Measurements from ENCODE around the gene ATP10A.

ATP10A gene

GRCh38 chr15:25787381-25787780 lies 75.7 kb downstream of the ATP10A start:
- Histone ChIP-seq H3K27ac (no peak overlapping the region), H3K36me3 (ENCODE audit: control insufficient read depth, insufficient read depth, low read length) (no peaks in the 10 kb centered on the region), H3K79me2 (peaks cover 3% of the 10 kb centered on the region), H3K9me3 (ENCODE audit: control insufficient read depth, low read length) (no peaks in the 10 kb centered on the region), H3K27me3 (ENCODE audit: control insufficient read depth, insufficient read depth, low read length) (no peaks in the 10 kb centered on the region), H3K4me2 (ENCODE audit: low read length) (no peak overlapping the region), H3K4me1 (no peaks in the 10 kb centered on the region), H3K4me3 (ENCODE audit: low read depth, low read length) (no peak overlapping the region), H3K9ac (no peak overlapping the region), H2AFZ (no peak overlapping the region)
- no peak for TF ChIP-seq CTCF (IDR thresholded peaks at IDR 0.05)

GRCh38 chr15:25786040-25786439 lies 77.1 kb downstream of the ATP10A start:
- H3K4me1 ChIP-seq: no peaks in the 10 kb centered on the region
- H3K9ac ChIP-seq: no peak overlapping the region
- H3K4me2 ChIP-seq (ENCODE audit: low read length): no peak overlapping the region
- no peaks in the 10 kb centered on the region for H3K9me3 ChIP-seq (ENCODE audit: control insufficient read depth, low read length)
- no peaks in the 10 kb centered on the region for H3K36me3 ChIP-seq (ENCODE audit: control insufficient read depth, insufficient read depth, low read length)
- H3K79me2 ChIP-seq: peaks cover 3% of the 10 kb centered on the region
- no peak overlapping the region for H2AFZ ChIP-seq
- TF ChIP-seq CTCF (IDR thresholded peaks at IDR 0.05): no peak
- H3K4me3 ChIP-seq (ENCODE audit: low read depth, low read length): no peak overlapping the region
- H3K27me3 ChIP-seq (ENCODE audit: control insufficient read depth, insufficient read depth, low read length): no peaks in the 10 kb centered on the region
- no peak overlapping the region for H3K27ac ChIP-seq

DNA sequence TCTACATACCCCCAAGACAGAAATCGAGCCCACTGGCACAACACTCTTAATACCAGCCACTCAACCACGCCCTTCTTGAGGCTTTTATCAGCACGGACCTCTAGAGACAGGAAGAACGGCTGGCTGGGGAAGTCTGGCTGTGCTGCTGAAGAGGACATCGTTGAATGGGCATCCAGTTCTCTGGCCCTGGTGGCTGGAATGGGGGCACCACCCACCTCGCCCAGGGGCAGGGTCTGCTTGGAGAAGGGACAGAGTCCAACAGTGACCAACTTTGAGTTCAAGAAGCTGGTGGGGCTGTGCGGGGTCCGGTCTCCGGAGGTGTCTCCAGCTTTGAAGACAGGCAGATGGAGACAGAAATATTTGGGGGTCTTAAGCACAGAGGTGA lies 77.5 kb downstream of the ATP10A start:
- peaks cover 3% of the 10 kb centered on the region for H3K79me2 ChIP-seq
- no peak overlapping the region for H3K4me3 ChIP-seq (ENCODE audit: low read depth, low read length)
- H3K4me2 ChIP-seq (ENCODE audit: low read length): no peak overlapping the region
- H3K9ac ChIP-seq: no peak overlapping the region
- no peaks in the 10 kb centered on the region for H3K9me3 ChIP-seq (ENCODE audit: control insufficient read depth, low read length)
- no peaks in the 10 kb centered on the region for H3K4me1 ChIP-seq
- H3K27me3 ChIP-seq (ENCODE audit: control insufficient read depth, insufficient read depth, low read length): no peaks in the 10 kb centered on the region
- H3K27ac ChIP-seq: no peak overlapping the region
- H3K36me3 ChIP-seq (ENCODE audit: control insufficient read depth, insufficient read depth, low read length): no peaks in the 10 kb centered on the region
- no peak overlapping the region for H2AFZ ChIP-seq
- TF ChIP-seq CTCF (IDR thresholded peaks at IDR 0.05): no peak

- TF ChIP-seq CTCF (IDR thresholded peaks at IDR 0.05): no peak
- Histone ChIP-seq H3K9ac (no peak overlapping the region), H3K4me3 (ENCODE audit: low read depth, low read length) (no peak overlapping the region), H3K36me3 (ENCODE audit: control insufficient read depth, insufficient read depth, low read length) (no peaks in the 10 kb centered on the region), H3K27me3 (ENCODE audit: control insufficient read depth, insufficient read depth, low read length) (no peaks in the 10 kb centered on the region), H3K27ac (no peak overlapping the region), H3K9me3 (ENCODE audit: control insufficient read depth, low read length) (no peaks in the 10 kb centered on the region), H3K4me1 (no peaks in the 10 kb centered on the region), H3K79me2 (peaks cover 3% of the 10 kb centered on the region), H3K4me2 (ENCODE audit: low read length) (no peak overlapping the region), H2AFZ (no peak overlapping the region)
Measured at GRCh38 chr15:25784876-25785640, 78.1 kb downstream of the ATP10A start.
